Activated CD8-positive, alpha-beta memory T cell treated with anti-CD3 and anti-CD28 coated beads for 24 hours (primary cell): ENCODE data around the gene REEP5.
A peak's percentile ranks its signal among the peaks of the same experiment; 100 is the strongest.
"Not testable (repeated sequence)": the region's sequence is repeated elsewhere in the genome, so short reads cannot be mapped to it uniquely, and the experiment has no call there.

Experiments used
- DNase-seq: peaks from one replicate; pipeline ENCODE4 v3.0.0-alpha.2; 2020

REEP5 gene

DNA sequence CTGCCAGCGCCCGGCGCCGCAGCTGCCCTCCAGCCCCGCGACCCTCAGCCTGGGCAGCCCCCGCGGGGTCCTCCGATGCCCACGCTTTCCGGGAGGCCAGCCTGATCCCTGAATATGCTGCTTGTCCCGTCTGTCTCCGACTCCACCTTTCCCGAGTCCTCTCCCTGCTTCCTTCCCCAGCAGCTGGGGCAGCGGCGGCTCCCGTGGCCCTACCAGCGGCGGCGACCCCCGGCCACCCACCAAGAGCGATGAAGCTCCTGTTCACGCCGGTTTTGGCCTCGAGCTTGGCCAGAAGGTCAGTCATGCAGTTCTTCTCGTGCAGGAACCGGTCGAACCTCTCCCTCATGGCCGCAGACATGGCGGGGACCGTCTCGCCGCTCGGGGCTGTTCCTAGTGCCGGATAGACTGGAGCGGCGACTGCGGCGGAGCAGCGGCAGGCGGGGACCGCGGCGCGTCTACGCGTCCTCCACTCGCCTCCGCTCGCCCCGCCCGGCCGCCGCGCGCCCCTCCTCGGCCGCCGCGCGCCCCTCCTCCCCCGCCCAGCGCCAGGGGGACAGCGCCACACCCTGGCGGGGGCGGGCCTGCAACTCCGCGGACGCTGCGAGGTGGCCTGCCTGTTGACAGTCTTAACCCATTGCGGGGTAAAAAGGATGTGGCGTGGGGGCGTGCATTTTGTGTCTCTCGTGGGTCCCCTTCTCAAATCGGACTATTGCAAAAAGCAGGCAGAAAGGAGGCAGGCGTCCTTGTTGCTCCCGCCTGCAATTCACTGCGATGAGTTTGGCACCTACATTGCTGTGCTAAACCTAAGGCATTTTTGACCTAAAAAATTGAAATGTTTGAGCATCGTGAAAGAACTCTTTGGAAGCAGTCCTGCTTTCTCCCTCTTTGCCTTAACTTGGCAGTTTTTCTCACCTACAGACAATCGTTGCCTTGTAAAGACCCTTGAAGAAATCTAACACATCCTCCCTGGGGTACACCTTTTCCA, at the start of gene REEP5:
REEP5 (minus strand) TSS at position 395 of the 985 bp plus-strand sequence; CDS start at position 358, 37 bp downstream.
- DNase-seq: peak; percentile 91

- DNase-seq: no peak
Observed at GRCh38 chr5:112971276-112971675, 49.2 kb upstream of the REEP5 start.

GRCh38 chr5:112968411-112969106, 46.5 kb upstream of the REEP5 start:
- no peak for DNase-seq

DNA sequence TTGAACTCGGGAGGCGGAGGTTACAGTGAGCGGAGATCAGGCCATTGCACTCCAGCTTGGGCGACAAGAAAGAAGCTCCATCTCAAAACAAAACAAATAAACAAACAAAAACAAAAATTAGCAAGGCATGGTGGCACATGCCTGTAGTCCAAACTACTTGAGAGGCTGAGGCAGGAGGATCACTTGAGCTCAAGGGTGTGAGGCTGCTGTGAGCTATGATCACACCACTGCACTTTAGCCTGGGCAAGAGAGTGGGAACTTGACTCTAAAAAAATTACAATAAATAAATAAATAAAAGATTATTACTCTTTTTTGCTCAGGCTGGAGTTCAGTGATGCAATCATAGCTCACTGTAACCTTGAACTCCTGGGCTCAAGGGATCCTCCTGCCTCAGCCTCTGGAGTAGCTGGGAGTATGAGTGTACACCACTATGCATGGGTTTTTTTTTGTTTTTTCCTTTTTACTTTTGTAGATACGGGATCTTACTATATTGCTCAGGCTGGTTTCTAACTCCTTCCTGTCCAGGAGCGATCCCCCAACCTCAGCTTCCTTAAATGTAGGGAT, 45.6 kb upstream of the REEP5 start:
- no peak for DNase-seq

DNA sequence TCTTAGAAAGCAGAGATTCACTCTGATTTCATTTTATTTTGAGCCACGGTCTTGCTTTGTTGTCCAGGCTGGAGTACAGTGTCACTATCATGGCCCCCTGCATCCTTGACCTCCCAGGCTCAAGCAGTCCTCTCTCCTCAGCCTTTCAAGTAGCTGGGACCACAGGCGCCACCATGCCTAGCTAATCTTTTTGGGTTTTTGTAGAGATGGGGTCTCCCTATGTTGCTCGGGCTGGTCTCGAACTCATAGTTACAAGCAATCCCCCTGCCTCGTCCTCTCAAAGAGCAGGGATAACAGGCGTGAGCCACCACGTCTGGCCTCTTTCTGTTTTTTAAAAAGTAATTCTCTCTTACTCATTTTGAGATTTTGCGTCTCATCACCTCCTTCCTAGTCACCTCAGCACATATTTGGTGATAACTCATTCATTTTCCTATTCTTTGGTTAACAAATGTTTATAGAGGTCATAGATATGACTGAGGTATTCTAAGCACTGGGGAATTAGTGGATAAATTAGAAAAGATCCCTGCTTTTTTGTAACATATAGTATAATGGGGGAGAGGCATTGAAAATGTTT, 43.8 kb upstream of the REEP5 start:
- DNase-seq: no peak

- not testable (repeated sequence) for DNase-seq
Observed at GRCh38 chr5:112963374-112963733, 41.3 kb upstream of the REEP5 start.

DNA sequence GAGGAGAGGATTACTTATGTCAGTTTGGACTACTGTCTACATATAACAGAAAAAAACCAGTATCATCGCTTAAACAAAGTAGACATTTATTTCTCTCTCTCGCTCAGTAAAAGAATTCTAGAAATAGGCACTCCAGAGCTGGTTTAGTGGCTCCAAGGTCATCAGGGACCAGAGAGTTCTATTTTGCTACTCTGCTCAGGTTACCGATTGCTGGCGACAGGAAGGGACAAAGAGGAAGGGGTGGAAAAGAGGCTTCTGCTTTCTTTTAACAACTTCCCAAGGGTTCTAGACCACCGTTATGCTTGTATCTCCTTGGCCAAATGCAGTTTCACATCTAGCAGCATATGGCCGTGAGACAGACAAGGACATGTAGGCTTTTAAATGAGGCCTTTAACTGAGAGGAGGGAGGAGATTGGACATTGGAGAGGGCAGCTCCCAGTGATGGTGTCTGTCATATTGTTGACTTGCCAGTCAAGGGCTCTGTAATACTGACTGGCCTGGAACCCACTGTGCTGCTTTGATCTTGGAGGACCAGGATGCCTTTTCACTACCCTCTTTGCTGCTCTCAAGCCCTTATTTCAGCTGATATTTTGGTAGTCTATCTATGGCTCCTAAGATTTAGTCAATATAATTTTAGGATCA, 39.0 kb upstream of the REEP5 start:
- DNase-seq: no peak

DNA sequence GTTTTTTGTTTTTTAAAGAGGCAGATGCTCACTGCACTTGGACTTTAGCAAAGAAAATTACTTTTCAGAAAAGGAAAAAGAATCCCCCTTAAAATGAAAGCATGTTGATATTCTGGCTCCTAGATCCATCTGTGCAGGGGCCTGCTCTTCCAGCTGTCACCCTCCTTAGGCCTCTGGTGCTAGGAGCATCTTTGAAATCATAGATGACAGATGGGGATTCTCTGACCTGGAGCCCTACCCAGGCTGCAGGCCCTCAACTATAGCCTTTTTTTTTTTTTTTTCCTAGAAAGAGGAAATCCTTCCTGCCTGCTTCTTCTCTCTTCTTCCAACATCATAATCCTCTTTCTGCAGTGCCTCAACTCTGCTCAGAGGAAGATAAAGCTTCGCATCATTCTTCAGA, 38.3 kb upstream of the REEP5 start:
- no peak for DNase-seq

GRCh38 chr5:112959872-112960271, 37.8 kb upstream of the REEP5 start:
- not testable (repeated sequence) for DNase-seq

GRCh38 chr5:112958093-112959088, 36.4 kb upstream of the REEP5 start:
- DNase-seq: no peak

- no peak for DNase-seq
Observed at GRCh38 chr5:112957036-112957808, 35.2 kb upstream of the REEP5 start.

DNA sequence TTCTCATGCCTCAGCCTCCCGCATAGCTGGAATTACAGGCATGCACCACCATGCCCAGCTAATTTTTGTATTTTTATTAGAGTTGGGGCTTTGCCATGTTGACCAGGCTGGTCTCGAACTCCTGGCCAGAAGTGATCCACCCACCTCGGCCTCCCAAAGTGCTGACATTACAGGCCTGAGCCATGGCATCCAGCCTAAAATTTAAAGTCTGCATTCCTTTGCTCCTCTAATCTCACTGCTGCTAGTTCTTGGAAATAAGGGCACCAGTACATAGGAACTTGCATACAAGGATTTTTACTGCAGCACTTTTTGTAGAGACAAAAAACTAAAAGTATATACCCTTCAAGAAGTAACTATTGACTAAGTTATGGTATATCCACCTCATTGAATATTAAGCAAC, 34.6 kb upstream of the REEP5 start:
- DNase-seq: no peak

DNA sequence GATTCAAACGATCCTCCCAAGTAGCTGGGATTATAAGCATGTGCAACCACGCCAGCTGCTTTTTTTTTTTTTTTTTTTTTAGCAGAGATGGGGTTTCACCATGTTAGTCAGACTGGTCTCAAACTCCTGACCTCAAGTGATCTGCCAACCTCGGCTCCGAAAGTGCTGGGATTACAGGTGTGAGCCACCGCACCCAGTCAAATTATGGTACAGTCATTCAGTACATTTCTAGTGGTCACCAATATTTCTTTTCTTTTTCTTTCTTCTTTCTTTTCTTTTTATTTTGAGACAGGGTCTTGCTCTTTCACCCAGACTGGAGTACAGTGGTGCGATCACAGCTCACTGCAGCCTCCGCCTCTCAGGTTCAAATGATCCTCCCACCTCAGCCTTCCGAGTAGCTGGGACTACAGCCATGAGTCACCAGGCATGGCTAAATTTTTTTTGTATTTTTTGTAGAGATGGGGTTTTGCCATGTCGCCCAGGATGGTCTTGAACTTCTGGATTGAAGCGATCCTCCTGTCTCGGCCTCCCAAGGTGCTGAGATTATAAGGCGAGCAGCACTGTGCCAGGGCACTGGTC, 29.2 kb upstream of the REEP5 start:
- no peak for DNase-seq

- no peak for DNase-seq
Observed at GRCh38 chr5:112948458-112948857, 26.4 kb upstream of the REEP5 start.

DNA sequence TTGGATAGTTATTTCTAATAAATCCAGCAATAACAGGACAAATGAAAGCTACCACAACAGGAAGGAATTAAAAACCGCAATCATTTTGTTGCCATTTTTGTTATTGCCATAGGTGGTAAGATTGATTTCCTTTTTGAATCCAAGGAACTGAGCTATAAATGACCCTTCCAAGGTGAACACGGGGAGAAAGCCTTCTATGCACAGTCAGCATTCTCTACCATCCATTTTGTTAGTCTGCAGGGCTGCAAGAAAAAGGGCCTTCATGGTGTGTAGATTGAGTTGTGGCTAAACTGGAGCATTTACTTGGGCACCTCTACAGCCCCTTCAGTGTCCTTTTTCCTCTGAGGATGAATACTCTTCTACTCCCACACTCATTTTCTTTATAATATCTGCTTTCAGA, 18.6 kb upstream of the REEP5 start:
- DNase-seq: no peak

- DNase-seq: no peak
Observed at GRCh38 chr5:112938286-112938685, 16.3 kb upstream of the REEP5 start.

GRCh38 chr5:112935675-112936074, 13.6 kb upstream of the REEP5 start:
- no peak for DNase-seq

GRCh38 chr5:112934366-112934663, 12.3 kb upstream of the REEP5 start:
- no peak for DNase-seq

- DNase-seq: no peak
Observed at GRCh38 chr5:112933651-112934365, 11.8 kb upstream of the REEP5 start.

GRCh38 chr5:112933105-112933504, 11.1 kb upstream of the REEP5 start:
- DNase-seq: no peak
